MM.1S (cell line): ENCODE data around the gene CHRNA4.

Experiments used
- CTCF ChIP-seq: fragments of 300-600 bp; sonication (generic); IDR thresholded peaks from 2 replicates; pipeline ENCODE4 v1.5.1; 2016; ENCODE audit warnings: antibody characterized with exemption, low read length, mixed read lengths
- EZH2 ChIP-seq: fragments of 300-600 bp; sonication (generic); optimal IDR thresholded peaks from 2 replicates; pipeline ENCODE3; 2017; ENCODE audit warnings: low read depth, mild to moderate bottlenecking, antibody characterized with exemption, low read length, mixed read lengths
- EZH2phosphoT487 ChIP-seq: fragments of 300-600 bp; sonication (generic); IDR thresholded peaks from 2 replicates; pipeline ENCODE4 v1.6.1; 2018; ENCODE audit warnings: antibody characterized with exemption, low read length

GRCh38 chr20:63407928-63408683 is 47.0 kb upstream of the CHRNA4 start:
- no peak for TF ChIP-seq CTCF
- TF ChIP-seq EZH2: no peak
- no peak for TF ChIP-seq EZH2phosphoT487
